SK-N-MC (cell line): Measurements from ENCODE around the gene SAMD15.
A peak's percentile ranks its signal among the peaks of the same experiment; 100 is the strongest.

Experiments
- DNase-seq: peaks from one replicate; pipeline ENCODE4 v3.0.0-alpha.2; 2011; ENCODE audit warnings: low read depth, low spot score
- H3K27ac ChIP-seq: fragments of 200-600 bp; sonication (generic); 2 replicates; pipeline ENCODE4 v1.5.1; 2016; ENCODE audit warnings: mixed run types
- H3K36me3 ChIP-seq: fragments of 200-600 bp; sonication (generic); 2 replicates; pipeline ENCODE4 v1.6.1; 2017; ENCODE audit warnings: antibody characterized with exemption, low read length, mixed read lengths; ENCODE audit not compliant: insufficient read depth
- H3K4me3 ChIP-seq: fragments of 200-600 bp; sonication (generic); 2 replicates; pipeline ENCODE4 v1.5.1; 2016
- H3K9ac ChIP-seq: fragments of 200-600 bp; sonication (generic); 2 replicates; pipeline ENCODE4 v1.8.0; 2017; ENCODE audit warnings: mixed run types, mixed read lengths; ENCODE audit not compliant: insufficient read length
- H3K9me3 ChIP-seq: fragments of 200-600 bp; sonication (generic); 2 replicates; pipeline ENCODE4 v1.6.1; 2017; ENCODE audit warnings: low read depth, mild to moderate bottlenecking, antibody characterized with exemption, low read length, moderate library complexity, mixed read lengths
- EZH2 ChIP-seq: fragments of 200-600 bp; sonication (generic); IDR thresholded peaks from one replicate; pipeline ENCODE4 v1.6.1; 2017; ENCODE audit warnings: antibody characterized with exemption
- FOXP2 ChIP-seq: optimal IDR thresholded peaks from 2 replicates; pipeline ENCODE3; 2011; ENCODE audit warnings: mild to moderate bottlenecking, moderate library complexity; ENCODE audit not compliant: insufficient read depth; ENCODE audit errors: extremely low read length, control extremely low read depth
- POLR2AphosphoS5 ChIP-seq: IDR thresholded peaks from 2 replicates; pipeline ENCODE4 v1.6.1; 2012; ENCODE audit warnings: mild to moderate bottlenecking, low read depth, low read length, borderline replicate concordance

SAMD15 gene

DNA sequence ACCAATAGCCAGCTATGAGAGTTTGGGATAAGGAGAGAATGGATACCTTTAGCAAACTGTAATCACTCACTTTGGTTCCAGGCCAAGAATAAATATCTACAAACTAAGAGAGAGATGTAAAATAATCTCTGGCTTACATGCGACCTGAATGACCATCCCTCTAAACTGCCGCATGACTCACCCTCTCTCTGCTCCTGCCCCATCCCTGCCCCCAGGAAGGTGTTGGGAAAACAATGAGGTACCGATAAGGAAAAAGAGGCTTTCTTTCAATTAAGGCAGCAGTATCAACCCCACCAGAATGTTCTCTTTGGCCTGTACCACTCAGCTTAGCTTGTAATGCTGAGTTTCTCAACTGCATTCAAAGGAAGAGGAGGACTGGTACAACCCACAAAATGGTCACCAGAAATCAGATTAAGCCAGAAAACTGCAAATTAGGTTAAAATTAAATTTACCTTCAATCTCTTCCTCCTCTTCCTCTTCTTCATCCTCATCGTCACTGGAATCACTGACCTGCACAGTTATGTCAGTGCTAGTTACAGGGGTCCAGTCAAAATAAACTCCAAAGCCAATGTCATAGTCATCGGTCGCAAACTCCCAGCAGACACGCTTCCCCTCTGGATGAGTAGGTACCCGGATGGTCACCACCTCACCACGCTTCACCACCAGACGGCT, 34.3 kb upstream of the SAMD15 start:
- H3K9ac ChIP-seq: no peak overlapping the region
- H3K4me3 ChIP-seq: no peak overlapping the region
- H3K27ac ChIP-seq: no peak overlapping the region
- no peak for DNase-seq
- no peak for TF ChIP-seq EZH2
- TF ChIP-seq POLR2AphosphoS5: no peak
- no peak for TF ChIP-seq FOXP2
- peaks cover 3% of the 10 kb centered on the region; the same call in 1 of the 2 replicates for H3K36me3 ChIP-seq
- no peaks in the 10 kb centered on the region for H3K9me3 ChIP-seq

DNA sequence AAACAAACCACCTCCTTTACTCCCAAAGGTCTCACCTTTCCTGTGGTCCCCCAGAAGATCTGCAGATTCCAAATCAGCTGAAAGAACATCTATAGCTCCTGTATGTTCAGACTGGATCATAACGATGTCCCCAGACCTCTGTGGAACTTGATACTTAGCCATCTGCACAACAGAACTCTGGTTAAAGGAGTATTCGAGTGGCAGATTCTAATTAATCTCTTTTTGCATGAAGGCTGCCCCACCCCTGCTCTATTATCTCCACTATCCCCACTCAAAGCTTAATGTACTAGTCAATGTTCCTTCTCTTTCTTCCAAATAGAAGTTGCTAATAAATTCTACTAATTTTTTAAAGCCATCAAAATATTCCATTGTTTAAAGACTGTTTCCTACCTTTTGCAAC, 33.5 kb upstream of the SAMD15 start:
- Histone ChIP-seq H3K9ac (no peak overlapping the region), H3K36me3 (peaks cover 3% of the 10 kb centered on the region; the same call in 1 of the 2 replicates), H3K27ac (no peak overlapping the region), H3K4me3 (no peak overlapping the region), H3K9me3 (no peaks in the 10 kb centered on the region)
- no peak for DNase-seq
- no peak for TF ChIP-seq FOXP2
- TF ChIP-seq POLR2AphosphoS5: no peak
- no peak for TF ChIP-seq EZH2

DNA sequence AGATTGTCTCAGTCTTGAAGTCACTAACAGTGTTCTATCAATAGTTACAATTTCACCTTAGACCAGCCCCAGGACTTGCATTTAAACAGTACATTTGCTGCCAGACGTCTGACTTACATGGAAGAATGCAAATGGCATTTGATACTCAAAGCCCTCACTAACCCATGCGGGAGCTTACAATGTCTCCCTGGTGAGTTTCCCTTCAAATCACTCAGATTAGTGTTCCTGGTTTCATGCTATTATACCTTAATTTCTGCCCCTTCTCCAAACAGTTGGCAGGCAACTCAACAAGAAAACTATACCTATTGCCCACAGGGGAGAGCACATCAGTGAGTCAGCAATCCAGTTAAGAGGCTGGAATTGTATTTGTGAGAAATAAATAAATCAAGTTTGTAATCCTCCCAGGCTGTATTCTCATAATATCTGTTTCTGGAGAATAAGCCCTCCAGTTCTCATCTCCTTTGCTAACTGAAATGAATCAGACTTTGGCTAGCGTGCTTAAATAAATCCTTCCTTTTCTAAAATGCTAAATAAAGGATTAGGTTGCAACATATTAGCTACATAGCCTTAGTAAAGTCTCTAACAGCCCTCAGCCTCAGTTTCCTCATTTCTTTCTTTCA, 32.7 kb upstream of the SAMD15 start:
- Histone ChIP-seq H3K36me3 (peaks cover 3% of the 10 kb centered on the region; the same call in 1 of the 2 replicates), H3K9ac (no peak overlapping the region), H3K9me3 (no peaks in the 10 kb centered on the region), H3K27ac (no peak overlapping the region), H3K4me3 (no peak overlapping the region)
- TF ChIP-seq EZH2 (no peak), FOXP2 (no peak), POLR2AphosphoS5 (no peak)
- DNase-seq: no peak

DNA sequence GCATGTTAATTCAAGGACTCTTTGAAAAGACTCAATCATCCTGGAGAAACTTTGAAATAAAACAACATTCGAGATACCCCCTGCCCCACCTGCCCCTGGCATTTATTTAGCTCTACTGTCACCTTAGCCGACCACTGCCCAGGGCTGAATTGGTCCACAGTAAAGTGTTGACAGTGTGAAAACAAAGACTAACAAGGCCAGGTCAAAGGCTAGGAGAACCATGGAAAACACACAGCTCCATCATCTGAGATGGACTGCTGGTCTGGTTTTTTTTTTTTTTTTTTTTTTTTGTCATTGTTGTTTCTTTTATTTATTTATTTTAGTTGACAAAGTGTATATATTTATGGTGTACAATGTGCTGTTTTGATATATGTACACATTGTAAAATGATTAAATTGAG, 30.7 kb upstream of the SAMD15 start:
- no peaks in the 10 kb centered on the region; the same call in 1 of the 2 replicates for H3K36me3 ChIP-seq
- no peak for DNase-seq
- H3K27ac ChIP-seq: no peak overlapping the region
- H3K9ac ChIP-seq: no peak overlapping the region
- H3K9me3 ChIP-seq: no peaks in the 10 kb centered on the region
- TF ChIP-seq EZH2 (no peak), POLR2AphosphoS5 (no peak), FOXP2 (no peak)
- no peak overlapping the region for H3K4me3 ChIP-seq

DNA sequence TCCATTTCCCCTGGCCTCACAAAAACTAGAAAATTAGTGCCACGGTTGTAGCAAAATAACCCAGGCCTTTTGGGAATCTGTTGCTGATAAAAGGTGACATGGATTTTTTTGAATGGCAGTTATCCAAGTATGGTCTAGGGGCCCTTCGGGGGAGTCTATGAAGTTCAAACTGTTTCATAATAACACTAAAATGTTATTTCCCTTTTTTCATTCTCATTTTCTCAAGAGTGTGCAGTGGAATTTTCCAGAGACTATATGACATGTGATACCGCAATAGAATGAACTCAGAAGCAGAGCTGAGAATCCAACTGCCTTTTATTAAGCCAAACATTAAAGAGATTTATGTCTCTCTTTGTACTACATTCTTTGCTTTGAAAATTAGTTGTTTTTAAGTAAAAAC, 29.4 kb upstream of the SAMD15 start:
- peak overlapping the region; percentile 44; the same call in 1 of the 2 replicates for H3K27ac ChIP-seq
- TF ChIP-seq FOXP2 (no peak), EZH2 (no peak), POLR2AphosphoS5 (no peak)
- DNase-seq: peak; percentile 6
- H3K9ac ChIP-seq: no peak overlapping the region
- no peak overlapping the region for H3K4me3 ChIP-seq
- H3K36me3 ChIP-seq: no peaks in the 10 kb centered on the region; the same call in 1 of the 2 replicates
- no peaks in the 10 kb centered on the region for H3K9me3 ChIP-seq

DNA sequence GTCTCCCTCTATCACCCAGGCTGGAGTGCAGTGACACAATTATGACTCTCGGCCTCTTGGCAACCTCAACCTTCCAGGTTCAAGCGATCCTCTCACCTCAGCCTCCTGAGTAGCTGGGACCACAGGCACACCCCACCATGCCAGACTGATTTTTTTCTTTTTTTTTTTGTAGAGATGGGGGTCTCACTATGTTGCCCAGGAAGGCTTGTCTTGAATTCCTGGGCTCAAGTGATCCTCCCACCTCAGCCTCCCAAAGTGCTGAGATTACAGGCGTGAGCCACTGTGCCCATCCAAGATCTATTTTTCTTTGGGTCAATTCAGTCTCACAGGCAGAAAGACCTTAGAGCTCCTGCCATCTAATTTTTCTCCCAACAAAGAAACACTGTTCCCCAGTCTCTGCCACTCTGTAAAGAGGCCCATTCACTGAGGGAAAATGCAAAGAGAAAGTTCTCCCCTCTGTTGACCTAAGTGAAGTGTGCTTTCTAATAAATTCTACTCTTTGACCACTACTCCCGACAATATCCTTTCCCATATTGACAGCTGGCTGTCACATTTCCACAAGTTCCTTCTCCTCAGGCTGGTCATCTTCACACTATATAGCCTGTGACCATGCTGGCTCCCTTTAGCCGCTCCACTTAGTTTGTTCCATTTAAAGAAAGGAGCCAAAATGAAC, 23.6 kb upstream of the SAMD15 start:
- no peak overlapping the region for H3K4me3 ChIP-seq
- H3K27ac ChIP-seq: no peak overlapping the region
- DNase-seq: no peak
- H3K9ac ChIP-seq: no peak overlapping the region
- TF ChIP-seq EZH2 (no peak), POLR2AphosphoS5 (no peak), FOXP2 (no peak)
- H3K9me3 ChIP-seq: no peaks in the 10 kb centered on the region
- no peaks in the 10 kb centered on the region; the same call in 1 of the 2 replicates for H3K36me3 ChIP-seq

DNA sequence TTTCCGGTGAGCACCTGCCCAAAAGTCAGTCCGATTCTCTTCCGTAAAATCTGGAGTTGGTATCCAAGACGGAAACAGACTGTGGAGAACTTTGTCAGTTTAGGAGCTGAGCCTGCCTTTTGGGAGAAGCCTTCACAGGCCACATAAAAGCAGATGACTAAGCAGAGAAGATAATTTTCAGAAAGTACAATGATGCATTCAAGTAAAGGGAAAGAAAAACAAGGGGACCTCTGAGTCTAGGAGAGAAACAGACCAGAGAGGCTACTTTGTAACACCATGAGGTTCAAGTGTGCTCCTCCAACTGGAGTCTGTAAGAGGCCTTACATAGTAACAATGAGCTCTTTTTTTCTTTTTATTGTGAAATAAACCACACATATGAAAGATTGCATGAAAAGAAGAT, 21.4 kb upstream of the SAMD15 start:
- H3K27ac ChIP-seq: no peak overlapping the region
- H3K9ac ChIP-seq: no peak overlapping the region
- no peaks in the 10 kb centered on the region for H3K9me3 ChIP-seq
- no peaks in the 10 kb centered on the region for H3K36me3 ChIP-seq
- DNase-seq: no peak
- TF ChIP-seq POLR2AphosphoS5 (no peak), FOXP2 (no peak), EZH2 (no peak)
- no peak overlapping the region for H3K4me3 ChIP-seq

DNA sequence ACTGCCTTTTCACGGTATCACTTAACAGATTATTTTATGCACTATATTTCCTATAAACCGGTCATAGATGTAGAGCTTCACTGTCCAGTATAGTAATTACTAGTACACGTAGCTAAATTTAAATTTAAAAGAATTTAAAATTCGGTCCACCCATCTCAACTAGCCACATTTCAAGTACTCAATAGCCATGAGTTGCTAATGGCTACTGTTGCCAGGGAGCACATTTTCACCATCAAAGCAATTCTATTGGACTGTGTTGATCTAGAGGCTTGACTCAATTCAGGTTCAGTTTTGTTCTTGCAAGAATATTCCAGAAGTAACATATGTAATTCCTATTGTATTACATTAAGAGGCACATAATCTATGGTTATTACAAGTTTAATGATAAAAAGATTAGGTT, 20.3 kb upstream of the SAMD15 start:
- TF ChIP-seq POLR2AphosphoS5 (no peak), EZH2 (no peak), FOXP2 (no peak)
- Histone ChIP-seq H3K4me3 (no peak overlapping the region), H3K9ac (no peak overlapping the region), H3K27ac (no peak overlapping the region), H3K9me3 (no peaks in the 10 kb centered on the region), H3K36me3 (no peaks in the 10 kb centered on the region)
- no peak for DNase-seq

DNA sequence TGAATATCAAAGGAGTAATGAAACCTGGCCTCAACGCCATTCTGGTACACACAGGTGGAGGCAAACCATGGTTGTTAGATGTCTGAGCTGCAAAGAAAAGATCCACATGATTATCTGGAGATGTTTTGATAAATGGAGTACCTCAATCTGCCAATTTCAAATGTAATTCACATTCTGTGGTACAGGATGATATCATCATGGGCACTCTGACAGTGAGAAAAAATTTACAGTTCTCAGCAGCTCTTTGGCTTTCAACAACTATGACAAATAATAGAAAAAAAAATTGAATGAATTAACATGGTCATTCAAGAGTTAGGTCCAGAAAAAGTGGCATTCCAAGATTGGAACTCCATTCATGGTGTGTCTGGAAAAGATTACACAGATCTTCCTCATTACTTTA, 17.6 kb upstream of the SAMD15 start:
- TF ChIP-seq POLR2AphosphoS5: no peak
- TF ChIP-seq FOXP2: no peak
- TF ChIP-seq EZH2: no peak
- Histone ChIP-seq H3K36me3 (no peaks in the 10 kb centered on the region), H3K4me3 (no peak overlapping the region), H3K27ac (no peak overlapping the region), H3K9ac (no peak overlapping the region), H3K9me3 (no peaks in the 10 kb centered on the region)
- no peak for DNase-seq
